ENCODE data around the gene SPTSSA. TPM values are rescaled to one million over a fixed set of nuclear protein-coding genes. Genes with fewer than 3 reads are reported as not detected.

The SPTSSA gene
- total RNA-seq, 2 experiments from 2014 or later: 1.4 to 1.6 TPM

GRCh38 chr14:34465069-34465859 is 3.2 kb upstream of the SPTSSA start:
- H3K4me1 ChIP-seq (ENCODE audit: insufficient read depth, low read length): peaks cover 12% of the 10 kb centered on the region
- peak in 2 of 14 experiments; percentile 26 to 37 for DNase-seq
- peaks cover 14% of the 10 kb centered on the region for H3K4me1 Mint-ChIP-seq (ENCODE audit: low read depth)
- no peaks in the 10 kb centered on the region for H3K36me3 ChIP-seq (ENCODE audit: insufficient read depth, low read length)
- H3K27me3 ChIP-seq (ENCODE audit: control insufficient read depth in 1 of 2, insufficient read depth in 2 of 2, low read length in 2 of 2): no peaks in the 10 kb centered on the region
- H3K36me3 Mint-ChIP-seq (ENCODE audit: low read depth): no peaks in the 10 kb centered on the region
- no peaks in the 10 kb centered on the region for H3K27me3 Mint-ChIP-seq
- ChIA-PET CTCF (no interaction called here), POLR2A (no interaction called here)
- intact Hi-C loops (cut with DNase I, micrococcal nuclease): loop anchor here in 1 of 2 experiments (10.0 kb wide), 2 partner anchors 260 to 660 kb away; partner anchors contain the start of genes PPP2R3C and PRORP
- TF ChIP-seq, protein P1, sequence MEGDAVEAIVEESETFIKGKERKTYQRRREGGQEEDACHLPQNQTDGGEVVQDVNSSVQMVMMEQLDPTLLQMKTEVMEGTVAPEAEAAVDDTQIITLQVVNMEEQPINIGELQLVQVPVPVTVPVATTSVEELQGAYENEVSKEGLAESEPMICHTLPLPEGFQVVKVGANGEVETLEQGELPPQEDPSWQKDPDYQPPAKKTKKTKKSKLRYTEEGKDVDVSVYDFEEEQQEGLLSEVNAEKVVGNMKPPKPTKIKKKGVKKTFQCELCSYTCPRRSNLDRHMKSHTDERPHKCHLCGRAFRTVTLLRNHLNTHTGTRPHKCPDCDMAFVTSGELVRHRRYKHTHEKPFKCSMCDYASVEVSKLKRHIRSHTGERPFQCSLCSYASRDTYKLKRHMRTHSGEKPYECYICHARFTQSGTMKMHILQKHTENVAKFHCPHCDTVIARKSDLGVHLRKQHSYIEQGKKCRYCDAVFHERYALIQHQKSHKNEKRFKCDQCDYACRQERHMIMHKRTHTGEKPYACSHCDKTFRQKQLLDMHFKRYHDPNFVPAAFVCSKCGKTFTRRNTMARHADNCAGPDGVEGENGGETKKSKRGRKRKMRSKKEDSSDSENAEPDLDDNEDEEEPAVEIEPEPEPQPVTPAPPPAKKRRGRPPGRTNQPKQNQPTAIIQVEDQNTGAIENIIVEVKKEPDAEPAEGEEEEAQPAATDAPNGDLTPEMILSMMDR (IDR thresholded peaks at IDR 0.05): no peak
- H3K27ac Mint-ChIP-seq: no peak overlapping the region
- H3K4me3 ChIP-seq (ENCODE audit: low read length): no peak overlapping the region
- no peak overlapping the region for H3K27ac ChIP-seq (ENCODE audit: low read depth in 1 of 2, low read length in 2 of 2)
- no peak for ATAC-seq (ENCODE audit: poor library complexity)
- no peaks in the 10 kb centered on the region for H3K9me3 ChIP-seq (ENCODE audit: control insufficient read depth in 1 of 2, insufficient read depth in 1 of 2, low read length in 2 of 2)
- H3K9me3 Mint-ChIP-seq: no peaks in the 10 kb centered on the region
- no peak overlapping the region for H3K4me3 Mint-ChIP-seq

- Mint-ChIP-seq H3K4me3 (no peak overlapping the region), H3K27me3 (no peaks in the 10 kb centered on the region), H3K9me3 (no peaks in the 10 kb centered on the region), H3K36me3 (ENCODE audit: low read depth) (no peaks in the 10 kb centered on the region), H3K27ac (no peak overlapping the region), H3K4me1 (ENCODE audit: low read depth) (peaks cover 15% of the 10 kb centered on the region)
- DNase-seq (no peak), ATAC-seq (ENCODE audit: poor library complexity) (no peak)
- no peaks in the 10 kb centered on the region for H3K27me3 ChIP-seq (ENCODE audit: control insufficient read depth in 1 of 2, insufficient read depth in 2 of 2, low read length in 2 of 2)
- H3K36me3 ChIP-seq (ENCODE audit: insufficient read depth, low read length): no peaks in the 10 kb centered on the region
- H3K9me3 ChIP-seq (ENCODE audit: control insufficient read depth in 1 of 2, insufficient read depth in 1 of 2, low read length in 2 of 2): no peaks in the 10 kb centered on the region
- H3K27ac ChIP-seq (ENCODE audit: low read depth in 1 of 2, low read length in 2 of 2): no peak overlapping the region
- TF ChIP-seq, protein P1 (IDR thresholded peaks at IDR 0.05): no peak
- no peak overlapping the region for H3K4me3 ChIP-seq (ENCODE audit: low read length)
- CTCF ChIA-PET: no interaction called here
- POLR2A ChIA-PET: no interaction called here
- peaks cover 12% of the 10 kb centered on the region for H3K4me1 ChIP-seq (ENCODE audit: insufficient read depth, low read length)
- intact Hi-C loops (cut with DNase I, micrococcal nuclease): loop anchor here in 1 of 2 experiments (5.0 to 10.0 kb wide), 4 partner anchors 74 to 939 kb away; partner anchors contain the start of genes EAPP, NFKBIA, PPP2R3C and PRORP
Observed at GRCh38 chr14:34463598-34463961, 1.5 kb upstream of the SPTSSA start.

DNA sequence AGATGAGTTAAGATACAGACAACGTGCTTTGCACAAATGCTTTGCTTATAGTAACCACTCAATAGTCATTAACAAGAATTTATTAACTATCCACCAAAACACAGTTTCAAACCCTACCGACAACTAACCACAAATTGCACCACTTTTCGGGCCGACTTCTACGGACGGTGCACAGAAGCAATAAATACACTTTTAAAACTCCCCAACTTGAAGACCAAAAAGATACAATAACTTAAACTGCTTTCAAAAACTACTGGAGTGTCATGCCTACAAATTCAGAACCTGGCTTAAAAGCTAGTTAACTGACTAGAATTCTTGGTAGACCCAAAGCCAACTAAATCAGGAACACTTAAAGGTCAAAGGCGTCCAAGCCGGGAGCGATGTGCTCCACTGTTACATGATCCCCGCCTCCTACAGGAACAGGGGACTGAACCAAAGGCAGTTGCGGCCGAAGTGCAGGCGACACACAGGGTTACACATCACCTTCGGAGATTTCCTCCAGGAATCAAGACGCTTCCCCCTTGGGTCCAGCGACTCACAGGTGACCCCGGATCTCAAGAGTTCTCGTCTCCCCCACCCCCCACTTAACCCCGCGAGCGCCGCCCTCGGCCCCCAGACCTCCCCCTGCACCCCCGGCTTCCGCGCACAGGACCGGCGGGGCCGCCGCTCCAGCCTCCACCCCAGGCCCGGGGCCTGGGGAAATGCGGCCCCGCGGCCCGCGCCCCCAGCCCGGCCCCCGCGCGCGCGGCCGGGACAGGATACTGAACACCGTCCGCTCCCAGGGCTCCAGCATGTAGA is 507 bp downstream of the SPTSSA start:
- POLR2A ChIA-PET: no interaction called here

More for the DNA sequence above, 507 bp downstream of the SPTSSA start:
- Histone ChIP-seq H3K27me3 (ENCODE audit: control insufficient read depth in 1 of 2, insufficient read depth in 2 of 2, low read length in 2 of 2) (no peaks in the 10 kb centered on the region), H3K4me3 (ENCODE audit: low read length) (peak overlapping the region; percentile 78), H3K36me3 (ENCODE audit: insufficient read depth, low read length) (no peaks in the 10 kb centered on the region), H3K9me3 (ENCODE audit: control insufficient read depth in 1 of 2, insufficient read depth in 1 of 2, low read length in 2 of 2) (no peaks in the 10 kb centered on the region), H3K27ac (ENCODE audit: low read depth in 1 of 2, low read length in 2 of 2) (no peak overlapping the region), H3K4me1 (ENCODE audit: insufficient read depth, low read length) (peaks cover 12% of the 10 kb centered on the region)
- TF ChIP-seq, protein P1 (IDR thresholded peaks at IDR 0.05): no peak
- peaks cover 4% of the 10 kb centered on the region for H3K36me3 Mint-ChIP-seq (ENCODE audit: low read depth)
- peak overlapping the region; percentile 50 for H3K27ac Mint-ChIP-seq
- peaks cover 15% of the 10 kb centered on the region for H3K4me1 Mint-ChIP-seq (ENCODE audit: low read depth)
- no peak for ATAC-seq (ENCODE audit: poor library complexity)
- intact Hi-C loops (cut with DNase I, micrococcal nuclease): loop anchor here in 1 of 2 experiments (5.0 to 10.0 kb wide), 4 partner anchors 76 to 941 kb away; partner anchors contain the start of genes EAPP, NFKBIA, PPP2R3C and PRORP
- H3K9me3 Mint-ChIP-seq: no peaks in the 10 kb centered on the region
- H3K27me3 Mint-ChIP-seq: no peaks in the 10 kb centered on the region
- CTCF ChIA-PET: no interaction called here
- H3K4me3 Mint-ChIP-seq: peak overlapping the region; percentile 87
- peak in 6 of 14 experiments; percentile 4 to 48 (median 20) for DNase-seq
